GM19455 (cell line): ENCODE measurements around the gene DRAM1.

Source experiments
- ATAC-seq: cut with Tn5 transposase; IDR thresholded peaks from one replicate; pipeline ENCODE4 v1.9.1; 2021; ENCODE audit not compliant: unreplicated experiment

DRAM1 gene

GRCh38 chr12:101939856-101940265 is 62.5 kb downstream of the DRAM1 start:
- peak; percentile 29 for ATAC-seq

DNA sequence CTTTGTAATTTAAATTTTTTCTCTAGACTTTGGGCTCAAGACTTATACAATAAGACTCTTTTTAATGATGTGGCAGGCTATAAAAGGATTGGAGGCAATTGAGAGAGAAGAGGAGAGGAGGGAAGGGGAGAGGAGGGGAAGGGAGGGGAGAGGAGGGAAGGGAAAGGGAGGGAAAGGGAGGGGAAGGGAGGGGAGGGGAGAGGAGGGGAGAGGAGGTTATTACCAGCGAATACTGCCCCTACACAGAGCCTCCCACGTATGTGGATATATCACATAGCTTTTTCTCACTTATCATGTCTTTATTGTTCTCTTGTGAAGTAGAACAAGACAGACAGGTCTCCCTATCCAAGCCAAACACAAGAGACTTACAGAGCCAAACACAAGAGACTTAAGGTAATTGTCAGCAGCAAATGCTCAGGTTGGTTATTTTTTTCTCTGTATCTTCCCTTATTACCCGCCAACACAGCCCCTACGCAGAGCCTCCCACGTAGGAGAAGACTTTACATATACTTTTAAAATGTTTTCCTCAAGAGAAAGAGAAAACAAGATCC is 63.1 kb downstream of the DRAM1 start:
- no peak for ATAC-seq

DNA sequence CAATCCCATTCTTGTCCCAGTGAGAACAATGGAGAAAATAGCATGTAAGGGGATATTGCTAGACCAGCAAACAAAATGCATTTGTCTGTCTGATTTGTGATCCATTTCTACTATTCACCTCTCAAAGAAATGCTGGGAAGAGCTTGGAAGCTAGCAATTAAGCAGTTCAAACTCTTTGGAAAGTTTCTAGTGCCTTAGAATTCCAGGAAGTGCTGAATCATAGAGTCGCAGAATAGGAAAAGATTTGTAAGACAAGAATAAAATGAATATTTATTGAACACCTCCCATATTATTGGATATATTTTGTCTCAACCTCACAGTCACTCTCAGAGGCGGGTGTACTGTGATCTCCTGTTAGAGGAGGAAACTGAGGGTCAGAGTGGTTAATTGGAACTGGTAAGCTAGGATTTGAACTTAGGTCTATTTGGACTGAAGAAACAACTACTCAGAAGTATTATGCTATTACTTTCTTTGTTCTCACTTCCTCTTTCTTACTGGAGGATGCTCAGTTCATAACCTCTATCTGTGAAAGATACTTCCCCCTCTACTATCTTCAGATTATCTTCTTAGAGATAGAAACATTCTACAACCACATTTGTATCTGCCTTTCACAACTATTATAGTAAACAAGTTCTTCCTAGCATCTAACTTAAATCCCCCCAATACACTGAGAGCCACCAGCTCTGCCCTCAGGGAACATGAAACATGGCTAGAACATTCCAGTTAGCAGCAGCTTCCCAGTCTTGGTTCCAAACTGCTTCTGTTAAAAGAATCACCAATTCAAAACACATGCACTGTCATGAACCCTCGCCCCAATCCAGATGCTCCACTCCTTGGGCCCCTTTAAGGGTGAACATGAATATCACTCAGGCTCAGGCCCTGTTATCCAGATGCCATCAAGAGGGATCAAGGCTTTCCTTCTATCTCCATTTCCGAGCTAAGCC is 64.2 kb downstream of the DRAM1 start:
- peak; percentile 90 for ATAC-seq

GRCh38 chr12:101942250-101942605 is 64.8 kb downstream of the DRAM1 start:
- no peak for ATAC-seq

DNA sequence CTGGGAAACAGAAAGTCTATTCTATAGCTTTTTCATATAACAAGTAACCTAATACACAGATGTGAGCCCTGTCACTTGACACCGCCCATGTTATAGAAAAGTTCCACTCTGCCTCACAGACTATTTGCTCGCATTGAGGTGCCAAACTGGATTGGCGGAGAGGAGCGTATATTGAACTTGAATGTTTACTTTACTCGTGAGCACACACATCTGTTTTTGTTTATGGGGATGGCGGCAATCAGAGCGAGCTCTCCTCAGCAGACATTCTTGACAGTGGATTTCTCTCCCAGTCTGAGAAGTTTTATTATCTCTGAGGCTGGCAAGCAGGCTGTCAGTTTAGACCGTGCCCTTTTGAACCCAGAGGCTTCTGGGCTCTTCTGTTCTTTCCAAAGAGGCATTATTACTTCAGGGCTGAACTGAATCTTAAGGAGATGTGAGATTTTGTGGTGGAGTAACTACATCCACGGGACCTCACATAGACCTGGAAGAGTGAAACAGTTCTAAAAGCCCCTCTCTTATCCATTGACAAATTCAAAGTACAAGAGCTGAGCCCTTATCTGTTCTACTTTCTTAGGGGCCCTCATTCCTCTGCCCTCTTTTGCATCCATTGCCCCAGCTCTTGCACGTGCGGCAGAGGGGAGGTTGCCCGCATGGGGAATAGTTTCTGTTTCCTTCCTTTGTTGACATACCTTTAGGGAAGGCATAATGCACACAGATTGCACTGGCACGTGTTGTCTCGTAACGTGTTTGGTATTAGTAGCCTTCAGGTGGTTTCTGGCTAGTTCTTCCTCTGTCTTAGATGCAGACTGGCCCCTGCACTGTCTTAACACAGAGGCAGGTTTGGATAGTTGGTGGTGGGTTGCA is 68.2 kb downstream of the DRAM1 start:
- no peak for ATAC-seq

- ATAC-seq = no peak
Measured at GRCh38 chr12:101946233-101946611, 68.8 kb downstream of the DRAM1 start.

GRCh38 chr12:101947316-101947715 is 69.9 kb downstream of the DRAM1 start:
- no peak for ATAC-seq

DNA sequence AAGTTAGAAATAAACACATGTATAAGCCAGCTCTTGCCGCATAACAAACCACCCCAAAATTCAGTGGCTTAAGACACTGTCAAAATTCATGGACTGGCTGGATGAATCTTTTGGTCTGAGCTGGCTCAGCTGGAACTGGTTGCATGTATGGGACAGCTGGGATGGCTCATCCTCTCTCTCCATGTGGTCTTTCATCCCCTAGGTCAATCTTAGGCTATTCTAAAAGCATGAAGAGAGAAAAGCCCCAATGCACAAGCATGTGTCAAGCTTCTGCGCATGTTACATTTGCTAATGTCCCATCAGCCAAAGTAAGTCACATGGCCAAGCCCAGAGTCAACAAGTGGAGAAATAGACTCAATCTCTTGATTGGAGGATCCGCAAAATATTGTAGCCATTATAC is 71.0 kb downstream of the DRAM1 start:
- no peak for ATAC-seq

DNA sequence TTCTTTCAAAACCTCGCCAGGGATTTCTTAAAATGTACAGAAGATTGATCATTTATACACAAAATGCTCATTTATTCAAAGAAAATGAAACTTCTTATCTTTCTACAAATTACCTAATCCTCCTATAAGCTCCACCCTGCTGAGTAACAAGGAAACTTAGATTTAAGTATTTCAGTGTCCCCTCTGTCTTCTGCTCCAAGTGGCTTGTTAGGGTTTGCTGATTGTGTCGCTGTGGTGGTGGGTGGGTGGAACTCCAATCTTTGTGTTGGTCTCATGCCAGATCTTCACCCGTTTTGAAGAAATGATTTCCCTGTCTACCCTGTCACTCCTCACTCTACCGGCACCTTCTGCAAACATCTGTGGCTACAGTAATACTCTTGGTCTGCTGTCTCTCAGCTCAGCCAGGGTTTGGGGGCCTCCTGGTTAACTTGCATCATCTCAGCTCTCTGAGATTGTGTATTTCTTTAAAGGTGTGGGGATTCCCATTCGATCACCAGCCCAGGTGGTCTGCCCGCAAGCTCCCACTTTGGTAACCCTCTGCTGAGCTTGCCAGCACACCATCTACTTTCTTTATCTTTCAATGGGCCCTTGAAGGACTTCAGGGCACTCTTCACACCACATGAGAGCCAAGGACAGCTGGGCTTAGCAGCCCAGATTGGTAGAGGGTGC is 73.8 kb downstream of the DRAM1 start:
- no peak for ATAC-seq

GRCh38 chr12:101954113-101954512 is 76.7 kb downstream of the DRAM1 start:
- ATAC-seq = no peak

DNA sequence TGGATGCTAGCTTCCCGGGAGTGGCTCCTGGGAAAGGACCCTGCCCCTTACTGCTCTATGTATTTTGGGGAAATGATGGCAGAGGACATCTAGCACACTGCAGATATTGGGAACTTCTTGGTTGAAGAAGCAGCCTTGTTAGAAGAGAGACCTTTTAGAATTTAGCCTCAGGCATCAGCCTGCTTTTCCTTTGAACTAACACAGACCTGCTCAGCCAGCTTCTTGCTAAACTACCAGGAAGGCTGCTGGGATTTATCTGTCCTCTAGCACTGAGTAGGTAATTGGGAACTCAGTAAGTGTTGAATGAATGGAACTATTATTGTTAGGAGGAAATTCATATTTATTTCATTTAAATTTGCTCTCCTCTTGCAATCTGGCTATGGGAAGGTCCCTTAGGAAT is 77.3 kb downstream of the DRAM1 start:
- no peak for ATAC-seq

- ATAC-seq = no peak
Measured at GRCh38 chr12:101957252-101957959, 80.0 kb downstream of the DRAM1 start.

- ATAC-seq = no peak
Measured at GRCh38 chr12:101959607-101960006, 82.2 kb downstream of the DRAM1 start.

GRCh38 chr12:101962486-101962885 is 85.1 kb downstream of the DRAM1 start:
- ATAC-seq = no peak

DNA sequence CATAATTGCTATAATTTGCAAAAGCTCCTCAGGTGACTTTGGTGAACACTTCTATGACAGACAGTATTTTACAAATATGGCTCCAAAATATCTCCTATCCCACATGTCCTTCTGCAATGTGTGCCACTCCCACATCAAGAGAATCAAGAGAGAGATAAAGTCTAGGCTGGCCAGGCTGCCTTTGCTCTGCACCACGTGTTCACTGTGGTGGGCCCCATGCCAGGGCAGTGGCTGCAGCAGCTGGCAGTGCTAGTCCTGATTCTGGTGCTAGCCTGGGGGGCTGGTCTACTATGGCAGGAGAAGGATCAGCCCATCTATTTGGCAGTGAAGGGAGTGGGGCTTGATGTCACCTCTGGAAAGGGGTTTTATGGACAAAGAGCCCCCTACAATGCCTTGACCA is 86.3 kb downstream of the DRAM1 start:
- no peak for ATAC-seq

- no peak for ATAC-seq
Measured at GRCh38 chr12:101966496-101966895, 89.1 kb downstream of the DRAM1 start.

GRCh38 chr12:101967506-101967905 is 90.1 kb downstream of the DRAM1 start:
- ATAC-seq = no peak

- no peak for ATAC-seq
Measured at GRCh38 chr12:101968770-101969169, 91.4 kb downstream of the DRAM1 start.
